Right lobe of liver (tissue), 4 donors: ENCODE data around the gene SRPK2.

Source experiments
- CTCF ChIP-seq, 4 donors: fragments of 200-600 bp in 3 of 4; fragments of 450-650 bp in 1 of 4; IDR thresholded peaks; one replicate each; pipeline versions ENCODE4 v1.5.1 to v1.8.0; 2016 to 2022; ENCODE audit warnings: antibody characterized with exemption in 4 of 4, mild to moderate bottlenecking in 2 of 4
- POLR2A ChIP-seq: fragments of 450-650 bp; IDR thresholded peaks from one replicate; pipeline ENCODE4 v1.6.1; 2017; ENCODE audit warnings: antibody characterized with exemption, mild to moderate bottlenecking
- donor health status: DM: no; HTN: no; CAD: no.
- donor health status: DM: no; HTN: no; CAD: no.
- donor health status: DM: no; HTN: yes; CAD: no.

- no peak for TF ChIP-seq CTCF (IDR thresholded peaks at IDR 0.05)
- TF ChIP-seq POLR2A = no peak
Observed at GRCh38 chr7:105218939-105219770, 169.6 kb downstream of the SRPK2 start.
